HEK293T (cell line): Measurements from ENCODE around the gene CTU2.

Experiments
- FOXA1 ChIP-seq: fragments of 450-650 bp; IDR thresholded peaks from 2 replicates; pipeline ENCODE4 v1.6.1; 2016; ENCODE audit warnings: mild to moderate bottlenecking
- FOXM1 ChIP-seq: fragments of 450-650 bp; IDR thresholded peaks from 2 replicates; pipeline ENCODE4 v1.6.1; 2017; ENCODE audit warnings: mild to moderate bottlenecking, borderline replicate concordance
- PKNOX1 ChIP-seq: fragments of 450-650 bp; IDR thresholded peaks from 2 replicates; pipeline ENCODE4 v1.6.1; 2016

- no peak for TF ChIP-seq FOXA1
- no peak for TF ChIP-seq PKNOX1
- TF ChIP-seq FOXM1: no peak
Observed at GRCh38 chr16:88694221-88695087, 11.8 kb upstream of the CTU2 start.
